Colon (tissue), 2 donors: Measurements from ENCODE around the gene NIT1.
"Not testable (repeated sequence)": the region's sequence is repeated elsewhere in the genome, so short reads cannot be mapped to it uniquely, and the experiment has no call there.

ENCODE experiments used
- FAIRE-seq: peaks from 2 replicates; lab custom pipeline; 2012; peaks lifted over from hg19 to GRCh38; lab: Jason Lieb, UNC
- donor health status: control.
- donor health status: control.

Gene NIT1

GRCh38 chr1:161113915-161114314 lies 4.0 kb upstream of the NIT1 start:
- FAIRE-seq: no peak

DNA sequence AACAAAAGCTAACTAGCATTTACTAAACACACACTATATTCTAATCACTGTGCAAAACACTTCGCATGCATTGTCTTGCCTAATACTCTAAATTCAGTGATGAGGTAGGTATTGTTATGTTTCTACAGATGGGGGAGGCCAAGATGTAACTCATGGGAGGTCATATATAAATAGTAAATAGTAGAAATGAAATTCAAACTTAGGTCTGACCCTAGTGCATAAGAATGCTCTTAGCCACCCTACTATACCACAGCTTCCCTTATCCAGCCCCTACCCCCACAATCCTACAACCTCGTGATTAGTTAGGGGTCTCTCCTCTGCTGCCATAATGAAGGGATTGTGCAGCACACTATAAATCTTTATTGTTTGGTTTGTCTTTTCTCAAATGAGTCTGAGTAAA lies 3.3 kb upstream of the NIT1 start:
- FAIRE-seq: no peak

GRCh38 chr1:161115132-161115711 lies 2.7 kb upstream of the NIT1 start:
- FAIRE-seq: no peak

GRCh38 chr1:161115961-161116360 lies 1.9 kb upstream of the NIT1 start:
- FAIRE-seq: not testable (repeated sequence)

- FAIRE-seq: no peak
Observed at GRCh38 chr1:161119092-161119903, 1.4 kb downstream of the NIT1 start.

DNA sequence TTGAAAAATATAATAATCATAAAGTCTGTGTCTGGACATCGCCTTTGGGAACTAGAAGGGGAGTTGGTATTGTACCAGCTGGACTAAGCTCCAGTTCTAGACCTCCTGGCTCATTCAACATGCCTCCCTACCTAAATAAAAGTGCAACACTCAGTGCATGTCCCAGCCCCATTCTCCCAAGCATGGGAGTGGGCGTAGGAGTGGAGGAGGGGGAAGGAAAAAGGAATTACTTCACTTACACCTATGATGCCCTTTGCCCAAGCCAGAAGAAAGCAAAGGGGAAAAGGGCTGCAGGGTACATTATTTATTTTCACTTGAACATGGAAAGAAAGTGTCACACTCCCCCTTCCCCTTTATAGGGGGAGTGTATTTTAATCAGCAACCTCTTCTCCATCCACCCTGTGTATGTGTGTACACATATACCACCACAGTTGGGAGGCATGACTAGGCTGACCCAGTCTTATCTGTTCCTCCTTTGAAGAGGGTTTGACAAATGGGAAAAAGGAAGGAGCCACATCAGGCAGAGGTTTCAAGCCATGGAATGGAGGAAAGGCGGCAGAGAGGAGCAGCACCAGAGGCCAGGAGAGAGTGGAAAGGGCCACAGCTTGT lies 3.2 kb downstream of the NIT1 start:
- FAIRE-seq: no peak

GRCh38 chr1:161121834-161122233 lies 3.9 kb downstream of the NIT1 start:
- no peak for FAIRE-seq

- FAIRE-seq: no peak
Observed at GRCh38 chr1:161122967-161123366, 5.1 kb downstream of the NIT1 start.

DNA sequence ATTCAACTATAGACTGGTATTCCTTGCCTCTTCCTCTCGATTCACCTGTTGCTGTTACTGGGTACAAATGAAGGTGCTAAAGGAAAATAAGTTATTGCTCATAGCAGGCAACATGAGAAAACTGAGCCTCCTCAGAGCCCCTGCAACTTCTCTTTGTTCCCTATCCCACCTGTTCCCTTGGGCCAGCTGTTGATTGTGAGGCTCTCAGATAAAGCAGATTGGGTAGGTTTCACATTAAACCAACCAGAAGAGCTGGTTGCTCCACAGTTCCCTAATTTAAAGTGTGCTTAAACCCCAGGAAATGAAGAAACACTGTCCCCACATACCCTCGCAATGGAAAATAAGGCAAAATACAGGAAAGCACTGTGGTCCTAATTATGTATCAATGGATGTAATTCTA lies 9.7 kb downstream of the NIT1 start:
- FAIRE-seq: no peak

- no peak for FAIRE-seq
Observed at GRCh38 chr1:161128591-161129420, 10.9 kb downstream of the NIT1 start.

DNA sequence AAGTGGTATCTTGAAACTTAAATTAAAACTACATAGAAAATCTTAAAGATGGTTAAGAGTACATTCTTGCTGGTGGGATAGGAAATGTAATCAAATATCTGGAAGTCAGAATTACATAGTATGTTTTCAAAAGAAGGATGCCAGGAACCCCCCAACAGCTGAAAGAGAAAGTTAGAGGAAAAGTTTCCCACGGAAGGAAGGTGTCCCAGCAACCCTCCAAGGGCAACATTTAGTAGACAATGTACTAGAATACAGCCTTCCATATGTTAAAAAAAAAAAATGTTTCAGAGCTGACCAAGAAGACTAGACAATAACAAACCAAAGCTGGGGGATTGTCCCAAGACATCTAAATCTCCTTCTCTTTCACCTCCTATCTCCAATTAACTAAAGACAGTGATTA lies 12.4 kb downstream of the NIT1 start:
- no peak for FAIRE-seq

DNA sequence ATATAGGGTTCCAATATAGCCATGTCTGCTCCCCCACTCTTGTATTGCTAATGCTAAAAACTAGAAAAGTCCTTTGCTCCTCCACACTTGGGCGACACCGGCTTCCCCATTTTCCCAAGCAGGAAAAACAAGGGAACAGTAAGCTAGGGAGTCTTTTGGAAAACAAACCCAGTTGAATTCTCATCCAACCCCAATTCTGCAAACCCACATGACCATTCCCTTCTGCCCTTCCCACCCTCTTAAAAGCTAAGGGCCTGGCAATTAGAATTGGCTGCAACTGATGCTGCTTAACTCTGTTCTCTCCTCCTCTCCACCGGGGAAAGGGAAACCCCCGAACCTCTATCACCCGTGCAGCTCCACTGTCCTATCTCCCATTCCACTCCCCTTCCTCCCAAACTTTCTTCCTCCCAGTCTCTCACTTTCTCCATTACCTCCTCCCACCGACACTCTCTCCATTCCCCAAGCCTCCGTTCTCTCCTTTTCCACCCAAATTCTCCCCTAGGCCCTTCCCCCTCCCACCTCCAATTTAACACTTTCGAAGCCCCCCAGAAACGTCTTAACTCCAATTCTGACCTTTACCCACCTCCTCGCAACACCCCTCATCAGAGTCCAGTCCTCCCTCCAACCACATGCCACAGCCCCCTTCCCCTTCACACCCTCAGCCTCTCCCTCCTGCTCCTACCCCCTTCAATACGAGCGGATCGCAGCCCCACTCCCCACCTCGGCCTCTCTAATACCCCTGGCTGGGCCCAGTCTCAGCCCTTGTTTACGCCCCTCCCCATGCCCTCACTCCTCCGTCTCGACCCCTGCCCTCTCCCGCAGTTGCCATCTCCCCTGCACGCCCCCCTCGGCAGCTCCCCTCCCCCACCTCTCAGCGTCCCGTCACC lies 13.9 kb downstream of the NIT1 start:
- FAIRE-seq: no peak

DNA sequence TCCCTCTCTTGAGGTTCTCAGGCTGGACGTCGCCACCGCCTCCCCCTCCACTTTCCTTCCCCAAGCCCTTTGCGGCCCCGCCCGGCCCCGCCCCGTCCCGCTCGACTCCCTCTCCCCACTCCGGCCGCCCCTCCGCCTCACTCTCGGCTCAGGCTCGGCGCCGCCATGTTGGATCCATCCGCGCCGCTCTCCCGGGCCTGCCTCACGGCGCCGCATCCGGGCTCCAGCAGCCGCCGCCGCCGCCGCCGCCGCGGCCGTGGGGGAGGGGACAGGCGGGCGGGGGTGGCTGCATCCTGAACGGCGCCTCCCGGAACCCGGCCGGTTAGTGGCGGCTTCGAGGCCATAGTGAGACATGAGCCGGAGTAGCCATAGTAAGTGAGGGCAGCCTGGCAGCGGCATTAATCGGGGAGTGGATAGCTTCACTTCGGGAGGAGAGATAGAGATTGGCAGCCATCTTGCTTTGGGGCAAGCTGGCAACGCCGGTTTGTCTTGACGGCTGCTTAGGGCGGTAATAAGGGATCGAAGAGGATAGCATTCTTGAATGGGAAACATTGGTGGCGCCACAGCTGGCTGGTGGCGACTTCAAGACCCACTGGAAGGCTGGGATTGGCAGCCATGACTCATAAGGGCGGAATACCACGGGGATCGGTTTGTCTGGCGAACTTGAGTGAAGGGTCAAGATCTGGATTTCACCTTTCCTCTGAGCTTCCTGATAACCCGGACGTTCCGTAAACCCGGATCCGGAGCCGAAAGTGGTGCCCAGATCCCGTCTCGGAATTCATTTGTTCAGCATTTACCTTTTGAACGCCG lies 14.7 kb downstream of the NIT1 start, which contains the start of gene DEDD:
TSS of gene DEDD (minus strand) at position 258 of the 810 bp plus-strand sequence. CDS start 8,205 bp downstream, outside the sequence.
- FAIRE-seq: no peak

- FAIRE-seq: no peak
Observed at GRCh38 chr1:161133220-161133740, 15.4 kb downstream of the NIT1 start.

- FAIRE-seq: no peak
Observed at GRCh38 chr1:161137881-161138280, 20.0 kb downstream of the NIT1 start.

- no peak for FAIRE-seq
Observed at GRCh38 chr1:161138431-161138830, 20.5 kb downstream of the NIT1 start.

- FAIRE-seq: no peak
Observed at GRCh38 chr1:161139766-161140165, 21.9 kb downstream of the NIT1 start.

DNA sequence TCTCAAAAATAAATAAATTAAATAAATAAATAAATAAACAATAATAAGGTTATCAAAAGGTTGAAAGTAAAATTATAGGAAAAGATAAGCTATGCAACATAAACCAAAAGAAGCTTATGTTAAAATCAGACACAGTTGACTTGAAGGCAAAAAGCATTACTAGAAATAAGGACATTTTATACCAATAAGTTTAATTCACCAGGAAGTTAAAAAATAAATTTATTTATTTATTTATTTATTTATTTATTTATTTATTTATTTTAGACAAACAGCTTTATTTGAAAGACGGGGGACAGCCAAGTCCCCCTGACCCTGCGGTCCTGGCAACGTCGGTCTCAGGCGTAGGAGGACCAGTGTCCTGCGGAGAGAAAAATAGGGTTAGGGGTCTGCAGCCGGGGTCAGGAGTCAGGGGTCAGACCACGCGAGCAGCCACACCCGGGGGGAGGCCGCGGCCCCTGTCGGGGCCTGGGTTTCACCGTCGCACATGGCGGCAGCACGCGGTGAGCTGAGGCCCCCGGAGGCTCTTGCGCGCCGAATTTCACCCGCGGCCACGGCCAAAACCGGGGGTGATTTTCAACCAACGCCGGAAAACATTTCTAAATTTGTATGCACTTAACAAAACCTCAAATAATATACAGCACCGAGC lies 23.0 kb downstream of the NIT1 start:
- no peak for FAIRE-seq

DNA sequence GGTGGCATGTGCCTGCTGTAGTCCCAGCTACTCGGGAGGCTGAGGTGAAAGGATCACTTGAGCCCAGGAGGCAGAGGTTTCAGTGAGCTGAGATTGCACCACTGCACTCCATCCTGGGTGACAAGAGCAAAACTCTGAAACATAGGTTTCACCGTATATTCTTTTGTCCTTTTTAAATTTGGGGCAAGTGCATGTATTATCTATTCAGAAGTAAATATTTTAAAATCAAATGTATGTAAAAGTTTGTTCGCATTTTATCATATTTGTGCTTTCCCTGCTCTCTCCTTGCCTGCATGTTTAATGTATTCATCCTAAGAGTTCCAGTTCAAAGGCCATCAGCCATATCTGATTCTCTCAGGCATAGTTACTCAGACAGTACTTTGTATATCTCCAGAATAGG lies 27.9 kb downstream of the NIT1 start:
- FAIRE-seq: no peak

- FAIRE-seq: no peak
Observed at GRCh38 chr1:161153176-161153575, 35.3 kb downstream of the NIT1 start.
